Kidney glomerular epithelial cell (primary cell): ENCODE measurements around the gene CLEC2B.

Source experiments
- DNase-seq: peaks from one replicate; lab custom pipeline; 2025; lab: John Stamatoyannopoulos, UW

Gene CLEC2B

DNA sequence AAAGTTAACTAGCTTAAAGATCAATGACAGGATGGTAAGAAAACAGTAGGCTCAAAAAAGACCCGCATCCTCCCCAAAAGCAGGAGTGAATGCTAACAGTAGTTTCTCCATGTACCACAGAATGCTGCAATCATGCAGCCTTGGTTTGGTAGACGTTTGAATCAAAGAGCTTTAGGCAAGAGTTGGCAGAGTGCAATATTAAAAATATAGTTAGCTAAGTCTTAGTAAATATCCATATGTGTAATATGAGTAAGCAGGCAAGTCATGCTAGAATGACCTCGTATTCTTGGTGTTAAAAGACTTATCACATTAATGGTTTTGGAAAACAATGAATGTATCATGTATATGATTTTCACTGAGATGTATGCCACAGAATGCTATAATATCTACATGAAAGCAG lies 60.6 kb downstream of the CLEC2B start:
- DNase-seq, result no peak

- no peak for DNase-seq
These were observed 62.4 kb downstream of the CLEC2B start for GRCh38 chr12:9806714-9807113.

DNA sequence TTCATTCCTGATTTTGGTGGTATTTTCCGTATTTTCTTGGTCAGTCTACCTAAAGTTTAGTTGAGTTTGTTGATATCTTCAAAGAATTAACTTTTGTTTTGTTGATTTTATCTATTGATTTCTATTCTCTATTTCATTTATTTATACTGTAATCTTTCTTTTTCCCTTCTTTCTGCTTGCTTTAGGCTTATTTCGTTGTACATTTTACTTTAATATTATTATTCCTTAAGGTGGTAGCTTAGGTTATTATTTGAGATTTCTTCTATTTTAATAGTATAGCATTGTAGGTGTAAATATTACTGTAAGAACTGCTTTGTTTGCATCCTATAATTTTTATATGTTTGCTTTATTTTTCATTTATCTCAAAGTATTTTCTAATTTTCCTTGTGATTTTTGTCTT lies 63.3 kb downstream of the CLEC2B start:
- no peak for DNase-seq
